ENCODE results near the gene STX18. TPM values are rescaled to one million over a fixed set of nuclear protein-coding genes. Genes with fewer than 3 reads are reported as not detected.
"Not testable (repeated sequence)": the region's sequence is repeated elsewhere in the genome, so short reads cannot be mapped to it uniquely, and the experiment has no call there.

STX18 gene
- 29.2 and 30.0 TPM in 2 replicates for total RNA-seq (2014; rRNA removed; shearing (Covaris generic))
- polyA plus RNA-seq (2015; cell fraction: cytosol; rRNA removed) = 19.9 and 24.0 TPM in 2 replicates
- polyA plus RNA-seq (2015; cell fraction: nucleus; rRNA removed) = 25.9 and 27.3 TPM in 2 replicates

DNA sequence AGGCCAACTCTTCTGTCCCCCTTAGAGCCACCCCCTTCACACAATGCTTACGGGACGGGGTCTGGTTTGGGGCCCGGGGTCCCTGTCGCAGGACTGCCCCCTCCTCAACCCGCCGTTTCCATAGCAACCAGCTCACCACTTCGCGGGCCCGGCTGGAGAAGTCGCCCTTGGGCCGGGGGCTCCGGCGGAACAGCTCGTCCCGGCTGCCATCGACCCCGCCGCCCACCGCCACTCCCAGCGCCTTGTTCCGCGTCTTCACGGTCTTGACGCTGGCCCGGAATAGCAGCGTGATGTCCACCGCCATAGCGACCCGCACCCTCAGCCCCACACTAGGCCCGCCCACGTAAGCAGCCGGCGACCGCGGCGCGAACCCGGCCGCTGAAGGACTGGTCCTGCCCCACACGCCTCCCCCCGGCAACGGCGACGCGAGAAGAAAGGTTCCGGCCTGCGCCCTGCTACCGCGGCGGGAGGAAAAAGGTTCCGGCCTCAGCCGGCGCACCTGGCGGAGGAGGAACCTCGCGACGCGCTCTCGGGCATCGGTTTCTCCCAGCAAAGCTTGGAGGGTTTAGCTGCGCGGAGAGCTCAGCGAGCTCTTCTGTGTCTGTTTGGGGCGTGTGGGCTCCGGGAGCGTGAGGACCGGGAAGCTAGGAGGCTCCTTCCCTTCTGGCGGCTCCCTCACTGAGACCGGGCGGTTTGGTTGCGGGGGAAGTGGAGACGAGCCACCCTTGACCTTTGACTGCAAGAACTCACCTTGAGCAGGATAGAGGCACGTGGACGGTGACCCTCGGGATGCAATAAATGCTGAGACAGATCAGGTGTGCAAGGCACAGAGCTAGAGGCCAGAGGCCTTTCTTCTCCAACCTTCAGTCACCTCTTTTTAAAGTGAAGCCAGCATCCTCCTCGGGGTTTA lies at the start of gene STX18:
Gene STX18, minus strand, starts transcription at position 388 of the 910 bp plus-strand sequence. Its CDS starts 84 bp downstream, at position 304.
- DNase-seq (ENCODE audit: low read depth, low spot score) = peak; percentile 73
- in situ Hi-C loops (cut with HindIII; ENCODE audit: low pct_unique_long_range_greater_than_20kb, low sequenced_read_pairs) = no loop called here

DNA sequence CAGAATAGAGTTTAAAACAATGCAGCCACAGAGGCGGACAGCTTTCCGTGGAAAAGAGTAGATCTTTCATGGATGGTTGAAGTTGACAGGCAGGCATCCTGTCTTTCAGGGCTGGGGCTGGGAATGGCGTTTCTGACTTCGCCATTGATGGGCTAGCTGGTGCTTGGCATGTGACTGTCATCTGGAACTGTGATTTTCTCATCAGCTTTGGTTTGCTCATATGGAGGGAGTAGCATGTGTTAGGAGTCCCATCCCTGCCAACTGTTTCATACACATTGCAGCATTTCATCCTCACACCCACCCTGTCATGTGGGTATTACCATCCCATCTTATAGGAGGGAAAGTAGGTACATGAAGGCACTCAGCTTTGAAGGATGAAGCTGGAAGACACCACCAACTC lies 49.2 kb upstream of the STX18 start:
- in situ Hi-C loops (cut with HindIII; ENCODE audit: low pct_unique_long_range_greater_than_20kb, low sequenced_read_pairs) = no loop called here
- peak; percentile 28 for DNase-seq (ENCODE audit: low read depth, low spot score)

DNA sequence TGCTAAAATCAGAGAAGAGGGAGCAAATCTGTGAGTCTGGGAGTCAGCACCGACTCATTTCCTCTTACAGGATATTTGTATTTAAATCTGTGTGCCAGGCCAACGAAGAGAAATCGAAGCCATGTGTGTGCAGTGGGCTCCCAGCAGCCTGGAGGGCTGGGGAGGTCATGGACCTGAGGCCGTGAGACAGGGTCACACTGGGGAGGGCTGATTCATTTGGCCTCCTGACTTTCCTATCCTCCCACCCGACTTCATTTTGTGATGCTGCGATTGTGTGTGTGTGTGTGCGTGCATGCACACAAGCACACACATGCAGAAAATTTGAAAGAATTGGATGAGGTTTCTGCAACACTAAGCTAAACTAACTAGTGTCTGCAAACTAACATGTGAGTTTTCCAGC lies 48.7 kb upstream of the STX18 start:
- DNase-seq (ENCODE audit: low read depth, low spot score) = no peak
- in situ Hi-C loops (cut with HindIII; ENCODE audit: low pct_unique_long_range_greater_than_20kb, low sequenced_read_pairs) = no loop called here

DNA sequence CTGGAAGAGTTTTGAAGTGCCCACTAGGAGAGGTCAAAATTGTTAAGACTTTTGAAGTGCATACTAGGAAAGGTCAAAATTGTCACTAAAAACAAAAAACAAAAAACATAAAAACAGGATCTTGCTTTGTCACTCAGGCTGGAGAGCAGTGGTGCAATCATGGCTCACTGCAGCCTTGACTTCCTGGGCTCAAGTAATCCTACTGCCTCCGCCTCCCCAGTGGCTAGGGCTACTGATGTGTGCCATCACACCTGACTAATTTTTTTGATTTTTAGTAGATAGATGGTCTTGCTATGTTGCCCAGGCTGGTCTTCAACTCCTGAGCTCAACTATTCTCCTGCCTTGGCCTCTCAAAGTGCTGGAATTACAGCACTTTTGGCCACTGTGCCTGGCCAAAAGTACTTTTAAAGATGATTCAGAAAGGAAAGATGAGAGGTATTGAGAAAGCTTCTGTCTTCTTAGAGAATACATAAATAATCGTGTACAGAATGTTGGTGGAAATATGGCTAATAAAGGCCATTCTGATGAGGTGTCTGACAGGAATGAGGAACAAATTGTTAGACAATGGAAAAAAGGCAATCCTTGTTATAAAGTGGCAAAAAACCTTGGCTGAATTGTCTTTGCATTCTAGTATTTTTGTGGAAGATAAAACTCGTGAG lies 43.3 kb upstream of the STX18 start:
- no peak for DNase-seq (ENCODE audit: low read depth, low spot score)
- in situ Hi-C loops (cut with HindIII; ENCODE audit: low pct_unique_long_range_greater_than_20kb, low sequenced_read_pairs) = no loop called here

DNA sequence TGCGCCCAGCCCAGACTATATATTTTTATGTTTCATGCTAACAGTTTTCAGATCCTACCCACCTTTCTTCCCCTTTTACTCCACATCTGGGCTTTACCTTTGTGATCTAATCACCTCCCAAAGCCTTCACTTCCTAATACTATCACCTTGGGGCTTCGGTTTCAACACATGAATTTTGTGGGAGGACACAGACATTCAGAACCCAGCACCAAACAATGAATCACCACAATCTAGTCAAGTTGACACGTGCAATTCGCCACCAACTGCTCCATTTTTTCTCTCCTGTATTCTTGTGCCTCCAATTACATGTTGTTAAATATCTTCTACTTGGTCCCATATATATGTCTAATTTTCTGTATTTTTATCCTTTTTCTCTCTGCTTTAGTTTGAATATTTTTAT lies 41.8 kb upstream of the STX18 start:
- DNase-seq (ENCODE audit: low read depth, low spot score) = no peak
- in situ Hi-C loops (cut with HindIII; ENCODE audit: low pct_unique_long_range_greater_than_20kb, low sequenced_read_pairs) = no loop called here

DNA sequence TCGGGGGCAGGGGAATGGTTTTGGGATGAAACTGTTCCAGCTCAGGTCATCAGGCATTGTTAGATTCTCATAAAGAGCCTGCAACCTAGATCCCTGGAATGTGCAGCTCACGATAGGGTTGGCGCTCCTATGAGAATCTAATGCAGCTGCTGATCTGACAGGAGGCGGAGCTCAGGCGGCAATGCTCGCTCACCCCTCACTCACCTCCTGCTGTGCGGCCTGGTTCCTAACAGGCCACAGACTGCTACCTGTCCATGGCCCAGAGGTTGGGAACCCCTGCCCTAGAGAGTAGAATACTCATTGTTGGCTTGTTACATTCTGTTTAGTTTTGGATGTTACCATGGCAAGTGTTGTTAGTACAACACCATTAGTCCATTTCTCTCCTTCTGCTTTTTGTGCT lies 40.8 kb upstream of the STX18 start:
- DNase-seq (ENCODE audit: low read depth, low spot score) = no peak

DNA sequence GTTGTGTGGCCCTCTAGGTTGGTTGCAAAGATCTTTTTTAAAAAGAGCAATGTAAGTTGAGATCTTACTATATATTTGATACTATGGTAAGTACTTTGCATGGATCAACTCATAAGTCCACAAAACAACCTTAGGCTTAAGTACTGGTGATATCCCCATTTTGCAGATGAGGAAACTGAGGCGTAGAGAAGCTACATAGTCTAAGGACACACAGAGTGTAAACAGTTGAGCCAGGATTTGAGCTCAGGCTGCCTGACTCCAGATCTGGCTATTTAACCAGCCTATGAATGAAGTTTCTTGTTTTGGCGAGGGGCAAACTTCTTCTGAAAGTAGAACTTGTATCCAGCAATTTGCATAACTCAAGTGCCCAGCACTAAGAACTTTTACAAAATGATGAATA lies 38.6 kb upstream of the STX18 start:
- in situ Hi-C loops (cut with HindIII; ENCODE audit: low pct_unique_long_range_greater_than_20kb, low sequenced_read_pairs) = no loop called here
- DNase-seq (ENCODE audit: low read depth, low spot score) = no peak

More for the DNA sequence above, 40.8 kb upstream of the STX18 start:
- in situ Hi-C loops (cut with HindIII; ENCODE audit: low pct_unique_long_range_greater_than_20kb, low sequenced_read_pairs) = no loop called here

DNA sequence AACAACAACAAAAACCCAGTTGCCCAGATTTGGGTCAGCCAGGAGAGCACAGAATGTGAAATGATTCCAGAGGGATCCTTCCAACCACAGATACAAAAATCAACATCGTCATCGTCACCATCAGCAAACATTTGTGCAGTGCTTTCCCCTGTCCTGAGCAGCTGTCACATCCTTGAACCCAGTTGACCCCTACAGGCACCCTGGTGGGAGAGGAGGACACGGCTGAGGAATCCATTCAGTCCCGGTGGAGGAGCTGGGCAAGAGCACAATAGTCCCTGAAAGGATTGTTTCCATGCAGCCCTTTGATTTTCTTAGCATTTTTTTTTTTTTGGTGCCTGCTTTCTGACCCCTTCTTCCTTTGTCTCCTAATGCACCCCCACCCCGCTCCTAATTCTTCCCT lies 37.1 kb upstream of the STX18 start:
- no peak for DNase-seq (ENCODE audit: low read depth, low spot score)
- in situ Hi-C loops (cut with HindIII; ENCODE audit: low pct_unique_long_range_greater_than_20kb, low sequenced_read_pairs) = no loop called here

DNA sequence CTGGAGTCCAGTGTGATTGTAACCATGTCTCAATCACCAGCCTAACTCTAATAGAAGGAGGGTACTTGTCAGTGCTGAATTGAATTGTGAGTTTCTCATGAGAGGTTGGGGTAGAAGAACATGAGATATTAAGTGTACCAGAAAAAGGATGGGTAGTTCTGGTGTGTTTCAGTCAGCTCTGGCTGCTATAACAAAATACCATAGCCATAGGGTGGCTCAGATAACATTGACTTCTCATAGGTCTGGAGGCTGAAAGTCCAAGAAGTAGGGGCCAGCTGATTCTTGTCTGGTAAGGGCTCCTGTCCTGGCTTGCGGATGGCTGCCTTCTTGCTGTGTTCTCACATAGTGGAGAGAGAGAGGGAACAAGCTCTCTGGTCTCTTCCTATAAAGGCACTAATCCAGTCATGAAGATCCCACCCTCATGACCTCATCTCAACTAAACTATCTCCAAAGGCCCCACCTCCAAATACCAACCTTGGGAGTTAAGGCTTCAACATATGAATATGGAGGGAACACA lies 35.6 kb upstream of the STX18 start:
- DNase-seq (ENCODE audit: low read depth, low spot score) = no peak
- in situ Hi-C loops (cut with HindIII; ENCODE audit: low pct_unique_long_range_greater_than_20kb, low sequenced_read_pairs) = no loop called here

DNA sequence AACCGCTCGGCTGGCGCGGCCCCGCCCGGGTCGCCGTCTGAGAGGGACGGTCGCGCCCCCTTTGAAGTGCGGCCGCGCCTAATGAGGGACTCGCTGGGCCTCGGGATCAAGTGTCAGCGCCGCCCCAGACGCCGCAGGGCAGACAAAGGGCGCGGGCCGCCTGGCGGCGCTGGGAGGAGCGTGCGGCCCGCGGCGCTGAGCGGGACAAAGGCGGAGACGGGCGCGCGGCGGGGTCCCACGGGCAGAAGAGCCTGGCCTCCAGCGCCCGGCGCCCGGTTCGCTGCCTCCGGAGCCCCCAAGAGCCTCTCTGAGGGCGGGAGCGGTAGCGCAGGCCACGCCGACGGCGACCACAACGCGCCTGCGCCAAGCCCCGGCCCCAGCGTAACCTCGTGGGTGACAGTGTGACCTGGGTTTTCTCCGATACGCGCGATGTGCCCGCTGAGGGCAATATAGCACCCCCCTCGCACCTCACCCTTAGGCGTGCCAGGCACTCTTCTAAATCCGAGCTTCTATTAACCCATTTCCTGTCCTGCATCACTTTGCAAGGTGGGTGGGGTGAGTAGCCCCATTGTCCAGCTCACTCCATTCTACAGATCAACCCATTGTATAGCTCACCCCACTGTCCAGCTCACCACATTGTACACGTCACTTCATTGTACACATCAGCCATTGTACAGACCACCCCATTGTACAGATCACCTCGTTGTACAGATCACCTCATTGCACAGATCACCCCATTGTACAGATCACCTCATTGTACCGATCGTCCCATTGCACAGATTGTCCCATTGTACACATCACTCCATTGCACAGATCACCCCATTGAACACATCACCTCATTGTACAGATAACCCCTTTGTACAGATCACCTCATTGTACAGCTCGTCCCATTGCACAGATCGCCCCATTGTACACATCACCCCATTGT lies 33.7 kb upstream of the STX18 start:
- DNase-seq (ENCODE audit: low read depth, low spot score) = peak; percentile 29
- in situ Hi-C loops (cut with HindIII; ENCODE audit: low pct_unique_long_range_greater_than_20kb, low sequenced_read_pairs) = no loop called here

DNA sequence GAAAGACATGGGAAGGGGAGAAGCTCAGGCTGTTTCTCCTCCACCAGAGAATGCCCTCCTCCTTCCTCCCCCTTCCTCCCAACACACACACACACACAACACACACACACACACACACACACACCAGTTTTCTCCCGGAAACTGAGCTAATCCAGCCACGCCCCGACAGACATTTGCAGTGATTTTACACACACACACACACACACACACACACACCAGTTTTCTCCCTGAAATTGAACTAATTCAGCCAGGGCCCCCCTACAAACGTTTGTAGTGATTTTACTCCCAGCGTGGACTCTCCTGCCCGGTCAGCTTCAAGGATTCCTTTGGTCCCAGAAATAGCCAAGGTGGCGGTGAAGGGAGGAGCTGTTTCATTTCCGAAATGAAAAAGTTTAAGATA lies 32.9 kb upstream of the STX18 start:
- peak; percentile 14 for DNase-seq (ENCODE audit: low read depth, low spot score)
- in situ Hi-C loops (cut with HindIII; ENCODE audit: low pct_unique_long_range_greater_than_20kb, low sequenced_read_pairs) = no loop called here

DNA sequence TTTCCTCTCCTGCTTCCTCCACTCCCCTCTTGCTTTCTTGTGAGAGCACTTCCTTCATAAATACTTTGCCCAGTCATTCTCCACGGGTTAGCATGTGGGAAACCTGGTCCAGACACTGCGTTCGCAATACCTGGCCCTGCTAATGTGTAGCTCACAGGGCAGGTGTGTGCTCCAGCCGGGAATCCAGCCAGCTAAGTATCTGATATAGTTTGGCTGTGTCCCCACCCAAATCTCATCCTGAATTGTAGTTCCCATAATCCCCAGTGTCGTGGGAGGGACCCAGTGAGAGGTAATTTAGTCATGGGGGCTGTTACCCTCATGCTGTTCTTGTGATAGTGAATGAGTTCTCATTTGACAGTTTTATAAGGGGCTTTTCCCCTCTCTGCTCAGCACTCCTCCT lies 32.2 kb upstream of the STX18 start:
- in situ Hi-C loops (cut with HindIII; ENCODE audit: low pct_unique_long_range_greater_than_20kb, low sequenced_read_pairs) = no loop called here
- DNase-seq (ENCODE audit: low read depth, low spot score) = no peak

DNA sequence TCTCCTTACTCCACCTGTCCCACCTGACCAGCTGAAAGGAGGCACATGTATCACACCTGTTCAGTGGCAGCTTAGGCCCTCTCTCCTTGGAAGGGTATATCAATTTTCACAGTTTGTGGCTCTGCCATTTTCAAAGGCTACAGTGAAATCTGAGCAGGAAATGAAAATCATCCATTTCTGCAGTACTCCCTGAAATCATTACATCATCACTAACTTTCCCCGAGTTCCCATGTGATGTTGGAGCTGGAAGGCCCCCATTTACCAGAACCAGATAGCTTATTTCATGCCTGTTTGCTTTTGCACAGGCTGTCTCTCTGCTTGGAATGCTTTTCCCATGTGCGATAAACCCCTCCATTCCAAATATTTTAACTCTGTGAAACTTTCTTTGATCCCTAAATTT lies 31.0 kb upstream of the STX18 start:
- DNase-seq (ENCODE audit: low read depth, low spot score) = no peak
- in situ Hi-C loops (cut with HindIII; ENCODE audit: low pct_unique_long_range_greater_than_20kb, low sequenced_read_pairs) = no loop called here

DNA sequence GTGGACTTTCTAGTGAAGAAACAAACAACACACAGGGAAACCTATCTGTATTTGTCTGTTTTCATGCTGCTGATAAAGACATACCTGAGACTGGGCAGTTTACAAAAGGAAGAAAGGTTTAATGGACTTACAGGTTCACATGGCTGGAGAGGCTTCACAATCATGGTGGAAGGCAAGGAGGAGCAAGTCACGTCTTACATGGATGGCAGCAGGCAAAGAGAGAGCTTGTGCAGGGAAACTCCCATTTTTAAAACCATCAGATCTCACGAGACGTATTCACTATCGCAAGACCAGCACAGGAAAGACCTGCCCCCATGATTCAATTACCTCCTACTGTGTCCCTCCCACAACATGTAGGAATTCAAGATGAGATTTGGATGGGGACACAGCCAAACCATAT lies 28.0 kb upstream of the STX18 start:
- in situ Hi-C loops (cut with HindIII; ENCODE audit: low pct_unique_long_range_greater_than_20kb, low sequenced_read_pairs); DNase-seq (ENCODE audit: low read depth, low spot score): not testable (repeated sequence)

DNA sequence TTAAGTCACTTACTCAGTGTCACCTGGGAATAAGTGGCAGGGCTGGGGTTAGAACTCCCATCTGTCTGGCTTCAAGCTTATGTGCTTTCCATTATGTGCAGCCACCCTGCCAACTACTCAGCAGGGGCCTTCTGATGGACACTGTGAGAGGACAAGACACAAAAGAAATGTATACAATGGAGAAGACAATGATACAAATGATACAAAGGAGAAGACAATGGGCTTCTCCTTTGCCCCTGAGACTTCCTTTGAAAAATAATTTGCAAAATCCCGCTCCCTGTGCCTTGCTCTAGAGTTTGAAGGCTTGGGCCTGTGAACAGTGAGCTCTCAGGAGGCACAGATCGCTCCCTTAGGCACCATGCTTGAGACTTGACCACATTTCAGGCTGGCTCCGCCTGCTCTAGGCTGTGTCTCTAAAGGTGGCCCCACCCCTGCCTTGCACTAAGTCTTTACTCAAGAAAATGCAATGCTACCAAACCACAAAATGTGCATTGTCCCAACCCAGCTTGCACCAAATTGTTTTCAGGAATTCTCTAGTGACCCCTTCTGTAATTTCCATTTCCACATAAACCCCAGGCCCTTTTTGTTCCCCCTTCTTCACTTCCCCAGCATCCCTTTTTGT lies 27.1 kb upstream of the STX18 start:
- DNase-seq (ENCODE audit: low read depth, low spot score) = no peak
- in situ Hi-C loops (cut with HindIII; ENCODE audit: low pct_unique_long_range_greater_than_20kb, low sequenced_read_pairs) = no loop called here

DNA sequence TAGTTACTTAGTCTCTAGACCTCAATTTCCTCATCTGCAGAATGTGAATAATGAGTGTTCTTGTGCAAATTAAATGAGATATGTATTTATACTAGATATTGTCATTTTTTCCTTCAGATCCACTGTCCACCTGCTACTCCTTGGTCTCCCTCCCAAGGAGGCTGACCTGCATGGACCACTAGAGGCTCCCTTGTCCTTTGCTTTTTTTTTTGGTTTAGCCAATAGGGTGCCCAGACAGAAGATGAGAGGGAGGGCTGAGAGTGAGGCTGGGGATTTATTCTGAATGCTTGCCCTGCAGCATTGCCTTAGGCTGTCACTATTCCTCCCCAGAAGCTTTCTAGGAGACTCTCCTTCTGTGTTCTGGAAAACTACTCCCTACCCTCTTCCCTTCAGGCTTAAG lies 24.5 kb upstream of the STX18 start:
- in situ Hi-C loops (cut with HindIII; ENCODE audit: low pct_unique_long_range_greater_than_20kb, low sequenced_read_pairs); DNase-seq (ENCODE audit: low read depth, low spot score): not testable (repeated sequence)

DNA sequence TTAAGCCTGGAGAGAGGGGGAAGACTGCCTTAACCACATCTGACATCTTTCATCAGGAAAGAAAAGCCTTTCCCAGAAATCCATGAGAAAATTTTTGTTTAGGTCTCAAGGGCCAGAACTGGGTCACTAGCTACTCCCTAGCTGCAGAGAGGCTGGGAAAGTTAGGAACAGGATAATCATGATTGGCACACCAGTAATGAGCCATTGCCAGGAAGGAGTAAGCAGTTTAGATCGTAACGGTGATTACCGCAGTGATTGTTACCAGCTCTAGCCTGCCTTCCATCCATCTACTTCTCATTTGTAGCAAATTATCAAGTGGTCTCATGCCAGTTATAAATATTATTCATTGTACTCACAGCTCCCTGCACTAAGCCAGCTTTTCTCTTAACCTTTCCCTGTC lies 22.7 kb upstream of the STX18 start:
- in situ Hi-C loops (cut with HindIII; ENCODE audit: low pct_unique_long_range_greater_than_20kb, low sequenced_read_pairs) = no loop called here
- DNase-seq (ENCODE audit: low read depth, low spot score) = no peak

All from SK-MEL-5 (cell line).